HG03103 (cell line): ENCODE results near the gene ATP2B2.

ENCODE experiments used
- ATAC-seq: cut with Tn5 transposase; IDR thresholded peaks from one replicate; pipeline ENCODE4 v1.9.1; 2021; ENCODE audit warnings: low read depth; ENCODE audit not compliant: unreplicated experiment

The ATP2B2 gene

GRCh38 chr3:10373686-10374261 is 131.6 kb downstream of the ATP2B2 start:
- no peak for ATAC-seq

- no peak for ATAC-seq
Observed at GRCh38 chr3:10371789-10372188, 133.6 kb downstream of the ATP2B2 start.

- no peak for ATAC-seq
Observed at GRCh38 chr3:10371167-10371566, 134.2 kb downstream of the ATP2B2 start.

- no peak for ATAC-seq
Observed at GRCh38 chr3:10370429-10370828, 135.0 kb downstream of the ATP2B2 start.

- ATAC-seq, result no peak
Observed at GRCh38 chr3:10368512-10368911, 136.9 kb downstream of the ATP2B2 start.

GRCh38 chr3:10367506-10367905 is 137.9 kb downstream of the ATP2B2 start:
- ATAC-seq, result no peak

GRCh38 chr3:10366651-10367101 is 138.7 kb downstream of the ATP2B2 start:
- ATAC-seq, result no peak

GRCh38 chr3:10365791-10366190 is 139.6 kb downstream of the ATP2B2 start:
- ATAC-seq, result no peak

GRCh38 chr3:10365316-10365715 is 140.1 kb downstream of the ATP2B2 start:
- no peak for ATAC-seq

- no peak for ATAC-seq
Observed at GRCh38 chr3:10364806-10365205, 140.6 kb downstream of the ATP2B2 start.

- ATAC-seq, result no peak
Observed at GRCh38 chr3:10363935-10364334, 141.5 kb downstream of the ATP2B2 start.

- ATAC-seq, result no peak
Observed at GRCh38 chr3:10361375-10361774, 144.0 kb downstream of the ATP2B2 start.

- ATAC-seq, result no peak
Observed at GRCh38 chr3:10360478-10360877, 144.9 kb downstream of the ATP2B2 start.

- no peak for ATAC-seq
Observed at GRCh38 chr3:10359761-10360161, 145.6 kb downstream of the ATP2B2 start.

GRCh38 chr3:10358309-10358980 is 146.9 kb downstream of the ATP2B2 start:
- no peak for ATAC-seq

- ATAC-seq, result no peak
Observed at GRCh38 chr3:10357592-10358308, 147.6 kb downstream of the ATP2B2 start.

- ATAC-seq, result no peak
Observed at GRCh38 chr3:10357095-10357494, 148.3 kb downstream of the ATP2B2 start.

- no peak for ATAC-seq
Observed at GRCh38 chr3:10356461-10356981, 148.9 kb downstream of the ATP2B2 start.

GRCh38 chr3:10354361-10355015 is 150.9 kb downstream of the ATP2B2 start:
- ATAC-seq, result no peak

GRCh38 chr3:10353661-10354360 is 151.6 kb downstream of the ATP2B2 start:
- ATAC-seq, result no peak
